Keratinocyte (primary cell): ENCODE results near the gene CEBPG. TPM values are rescaled to one million over a fixed set of nuclear protein-coding genes. Genes with fewer than 3 reads are reported as not detected.

Experiments used
- DNase-seq: peaks from one replicate; pipeline ENCODE4 v3.0.0-alpha.2; 2011; ENCODE audit warnings: low read depth, missing footprints, low spot score
- FAIRE-seq: peaks from 2 replicates; lab custom pipeline; 2011; peaks lifted over from hg19 to GRCh38; lab: Jason Lieb, UNC
- H2AFZ ChIP-seq: 2 replicates; pipeline ENCODE4 v1.6.0; 2012; ENCODE audit warnings: low read length, control low read depth, inconsistent platforms; ENCODE audit not compliant: control insufficient read depth
- H3K27ac ChIP-seq: 2 replicates; pipeline ENCODE4 v1.5.1; 2011; ENCODE audit warnings: low read length; ENCODE audit not compliant: control insufficient read depth, insufficient read depth
- H3K27me3 ChIP-seq: 3 replicates; pipeline ENCODE4 v1.6.0; 2011; ENCODE audit warnings: low read length; ENCODE audit not compliant: control insufficient read depth, insufficient read depth; ENCODE audit errors: extremely low read depth
- H3K36me3 ChIP-seq, 2 experiments: 2 replicates in 1 of 2; 3 replicates in 1 of 2; pipeline ENCODE4 v1.5.1; 2011; ENCODE audit warnings: low read length in 2 of 2, mild to moderate bottlenecking in 1 of 2; ENCODE audit not compliant: control insufficient read depth in 2 of 2, insufficient read depth in 2 of 2; ENCODE audit errors: extremely low read depth in 1 of 2
- H3K4me1 ChIP-seq: 3 replicates; pipeline ENCODE4 v1.5.1; 2011; ENCODE audit warnings: low read length; ENCODE audit not compliant: control insufficient read depth, insufficient read depth; ENCODE audit errors: extremely low read depth
- H3K4me2 ChIP-seq: 3 replicates; pipeline ENCODE4 v1.6.0; 2011; ENCODE audit warnings: low read depth, low read length; ENCODE audit not compliant: control insufficient read depth, insufficient read depth; ENCODE audit errors: extremely low read depth
- H3K4me3 ChIP-seq, 3 experiments: fragments of 200-600 bp in 1 of 3; sonication (generic) in 1 of 3; 2 replicates in 2 of 3; 3 replicates in 1 of 3; pipeline ENCODE4 v1.5.1; 2011 to 2016; ENCODE audit warnings: low read length in 3 of 3, mild to moderate bottlenecking in 3 of 3, control low read depth in 2 of 3, inconsistent platforms in 1 of 3, low read depth in 1 of 3, mixed read lengths in 1 of 3, mixed run types in 1 of 3, moderate library complexity in 1 of 3; ENCODE audit not compliant: control insufficient read depth in 2 of 3, insufficient read depth in 2 of 3; ENCODE audit errors: extremely low read depth in 1 of 3
- H3K79me2 ChIP-seq: 2 replicates; pipeline ENCODE4 v1.6.0; 2012; ENCODE audit warnings: low read length; ENCODE audit not compliant: control insufficient read depth, insufficient read depth
- H3K9ac ChIP-seq: 3 replicates; pipeline ENCODE4 v1.6.0; 2011; ENCODE audit warnings: low read length; ENCODE audit not compliant: control insufficient read depth, insufficient read depth; ENCODE audit errors: extremely low read depth
- H3K9me1 ChIP-seq: 3 replicates; pipeline ENCODE4 v1.6.0; 2011; ENCODE audit warnings: low read length; ENCODE audit not compliant: control insufficient read depth, insufficient read depth; ENCODE audit errors: extremely low read depth
- H3K9me3 ChIP-seq: 2 replicates; pipeline ENCODE4 v1.5.1; 2012; ENCODE audit warnings: low read depth, low read length; ENCODE audit not compliant: control insufficient read depth
- H4K20me1 ChIP-seq: 3 replicates; pipeline ENCODE4 v1.6.0; 2011; ENCODE audit warnings: low read length; ENCODE audit not compliant: control insufficient read depth, insufficient read depth; ENCODE audit errors: extremely low read depth
- CTCF ChIP-seq, 3 experiments: IDR thresholded peaks in 1 of 3; conservative IDR thresholded peaks in 1 of 3; optimal IDR thresholded peaks in 1 of 3; 2 replicates in 2 of 3; 3 replicates in 1 of 3; pipeline versions ENCODE3 to v1.5.1; 2011; ENCODE audit warnings: low read length in 3 of 3, mild to moderate bottlenecking in 3 of 3, moderate library complexity in 2 of 3, control low read depth in 1 of 3, inconsistent platforms in 1 of 3; ENCODE audit not compliant: insufficient read depth in 2 of 3; ENCODE audit errors: extremely low read depth in 1 of 3
- EZH2 ChIP-seq: IDR thresholded peaks from one replicate; pipeline ENCODE4 v1.6.1; 2012; ENCODE audit warnings: inconsistent platforms, mild to moderate bottlenecking, low read length, moderate library complexity
- dilution Hi-C: fragments of 300-500 bp; cut with MboI; formaldehyde crosslinking; loops from one replicate; pipeline ENCODE4 v1.7.0; 2020; ENCODE audit warnings: low sequenced_read_pairs; ENCODE audit not compliant: extremely low pct_ligation_motif_present
- polyA plus RNA-seq, 5 experiments: library from polyadenylated mRNA; depleted of rRNA in 3 of 5; stranded (reverse) in 3 of 5; stranded (forward) in 1 of 5; unstranded in 1 of 5; fragments of >200 nt; gene quantifications; 1 replicate in 1 of 5; 2 replicates in 3 of 5; 3 replicates in 1 of 5; pipeline versions ENCODE4 v1.2.1 to v1.2.3, GENCODE V29; 2011 to 2012; ENCODE audit warnings: missing spikeins in 2 of 5, low read depth in 1 of 5, low replicate concordance in 1 of 5

The CEBPG gene
- polyA plus RNA-seq, 1 donor (not counting 4 experiments of a cell fraction or from before 2014, with no cell fraction given) = 31.9 TPM

DNA sequence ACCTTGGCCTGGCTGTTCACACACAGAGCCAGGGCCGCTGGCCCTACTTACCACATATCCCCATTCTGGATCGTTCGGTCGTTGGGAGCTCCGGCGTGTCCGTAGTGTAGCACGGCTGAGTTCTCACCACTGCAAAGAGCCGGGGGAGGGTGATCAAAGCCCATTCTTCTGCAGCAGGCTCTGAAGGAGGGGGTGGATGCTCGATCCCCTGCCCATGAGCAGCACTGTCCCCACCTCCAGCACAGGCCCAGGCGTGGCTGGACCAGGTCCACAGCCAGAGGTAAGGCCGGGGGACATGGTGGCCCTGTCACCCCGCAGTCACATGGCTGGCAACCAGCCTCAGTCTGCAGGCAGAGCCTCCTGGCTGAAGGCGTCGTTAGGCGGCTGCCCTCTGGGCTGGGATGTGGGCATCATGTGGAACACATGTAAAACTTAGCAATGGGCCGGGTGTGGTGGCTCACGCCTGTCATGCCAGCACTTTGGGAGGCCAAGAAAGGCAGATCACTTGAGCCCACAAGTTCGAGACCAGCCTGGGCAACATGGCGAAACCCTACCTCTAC is 38.2 kb downstream of the CEBPG start:
- no peak overlapping the region for H3K4me2 ChIP-seq
- FAIRE-seq (no peak), DNase-seq (no peak)
- H3K9ac ChIP-seq = no peak overlapping the region
- no peak for TF ChIP-seq CTCF (optimal IDR thresholded peaks at IDR 0.05 in 1 of 3, IDR thresholded peaks at IDR 0.05 in 1 of 3, conservative IDR thresholded peaks at IDR 0.05 in 1 of 3; ENCODE audit: extremely low read depth in 1 of 3, insufficient read depth in 2 of 3, low read length in 3 of 3)
- TF ChIP-seq EZH2 = no peak
- peaks cover 2% of the 10 kb centered on the region for H3K4me1 ChIP-seq
- no peak overlapping the region for H2AFZ ChIP-seq
- H3K9me1 ChIP-seq = no peaks in the 10 kb centered on the region
- H3K27ac ChIP-seq = no peak overlapping the region
- H3K4me3 ChIP-seq = no peak overlapping the region
- no peaks in the 10 kb centered on the region for H3K79me2 ChIP-seq
- H4K20me1 ChIP-seq = no peaks in the 10 kb centered on the region
- H3K27me3 ChIP-seq = no peaks in the 10 kb centered on the region
- dilution Hi-C loops = no loop called here
- no peaks in the 10 kb centered on the region for H3K36me3 ChIP-seq
- H3K9me3 ChIP-seq = no peaks in the 10 kb centered on the region

DNA sequence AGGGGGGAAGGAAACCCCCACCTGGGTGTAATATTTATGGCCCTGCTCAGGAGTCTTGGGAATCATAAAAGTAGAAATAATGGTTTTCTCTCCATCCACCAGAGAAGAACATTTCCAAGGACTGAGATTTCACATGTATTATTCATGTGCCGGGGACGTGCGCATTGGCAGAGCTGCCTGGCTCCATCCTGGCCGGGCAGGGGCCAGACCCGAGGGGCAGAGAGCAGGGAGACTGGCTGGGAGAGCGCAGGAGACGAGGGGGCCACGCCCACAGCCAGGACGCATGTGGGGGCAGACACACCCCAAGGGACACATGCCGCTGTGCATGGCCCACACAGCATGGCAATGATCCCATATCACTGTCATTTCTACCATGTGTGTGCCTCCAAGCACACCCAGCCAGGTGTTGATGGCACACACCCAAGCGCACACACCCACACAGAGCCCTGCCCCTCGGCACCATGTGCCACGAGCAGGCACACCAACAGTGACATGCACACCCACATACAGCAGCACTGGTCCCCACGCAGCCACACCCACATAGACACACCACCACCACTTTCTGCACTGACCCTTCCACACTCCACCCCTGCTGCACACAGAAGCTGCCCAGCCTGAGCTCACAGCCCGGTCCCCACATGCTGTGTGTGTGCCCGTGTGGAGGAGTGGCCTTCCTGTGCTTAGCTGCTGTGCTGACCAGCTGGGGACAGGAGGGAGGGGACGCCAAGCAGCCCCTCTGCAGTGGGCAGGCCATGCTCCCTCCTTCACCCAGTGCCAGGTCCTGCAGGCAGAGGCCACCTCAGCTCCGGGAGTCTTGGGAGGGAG is 39.3 kb downstream of the CEBPG start:
- dilution Hi-C loops = no loop called here
- peaks cover 2% of the 10 kb centered on the region for H3K4me1 ChIP-seq
- H3K36me3 ChIP-seq = no peaks in the 10 kb centered on the region
- H3K9me1 ChIP-seq = no peaks in the 10 kb centered on the region
- no peak overlapping the region for H2AFZ ChIP-seq
- H3K4me3 ChIP-seq = no peak overlapping the region
- H4K20me1 ChIP-seq = no peaks in the 10 kb centered on the region
- H3K4me2 ChIP-seq = no peak overlapping the region
- no peak for DNase-seq
- no peak for TF ChIP-seq CTCF (optimal IDR thresholded peaks at IDR 0.05 in 1 of 3, IDR thresholded peaks at IDR 0.05 in 1 of 3, conservative IDR thresholded peaks at IDR 0.05 in 1 of 3; ENCODE audit: extremely low read depth in 1 of 3, insufficient read depth in 2 of 3, low read length in 3 of 3)
- TF ChIP-seq EZH2 = no peak
- H3K9me3 ChIP-seq = no peaks in the 10 kb centered on the region
- H3K27ac ChIP-seq = no peak overlapping the region
- H3K9ac ChIP-seq = no peak overlapping the region
- no peak for FAIRE-seq
- H3K27me3 ChIP-seq = no peaks in the 10 kb centered on the region
- H3K79me2 ChIP-seq = no peaks in the 10 kb centered on the region
